Dedifferentiated amniotic fluid mesenchymal stem cell (primary cell): ENCODE data around the gene SPTLC3.

ENCODE experiments used
- DNase-seq: peaks from one replicate; pipeline ENCODE4 v3.0.0-alpha.2; 2016; ENCODE audit errors: extremely low spot score

Gene SPTLC3

GRCh38 chr20:13186043-13186774 lies 177.4 kb downstream of the SPTLC3 start:
- DNase-seq, result no peak

DNA sequence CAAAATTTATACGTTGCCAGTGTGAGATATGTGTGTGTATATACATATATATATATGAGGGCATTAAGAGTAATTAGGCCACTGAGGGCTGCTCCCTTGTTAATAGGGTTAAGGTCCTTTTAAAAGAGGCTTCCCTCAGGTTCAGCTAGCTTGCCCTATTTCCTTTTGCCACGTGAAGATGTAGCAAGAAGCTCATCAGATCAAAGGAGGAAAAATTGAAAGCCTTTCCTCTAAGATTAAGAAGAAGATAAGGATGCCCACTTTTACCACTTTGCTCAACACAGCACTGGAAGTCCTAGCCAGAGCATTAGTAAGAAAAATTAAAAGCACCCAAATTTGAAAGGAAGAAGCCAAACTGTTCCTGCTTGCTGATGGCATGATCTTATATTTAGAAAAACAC lies 179.1 kb downstream of the SPTLC3 start:
- DNase-seq, result no peak

DNA sequence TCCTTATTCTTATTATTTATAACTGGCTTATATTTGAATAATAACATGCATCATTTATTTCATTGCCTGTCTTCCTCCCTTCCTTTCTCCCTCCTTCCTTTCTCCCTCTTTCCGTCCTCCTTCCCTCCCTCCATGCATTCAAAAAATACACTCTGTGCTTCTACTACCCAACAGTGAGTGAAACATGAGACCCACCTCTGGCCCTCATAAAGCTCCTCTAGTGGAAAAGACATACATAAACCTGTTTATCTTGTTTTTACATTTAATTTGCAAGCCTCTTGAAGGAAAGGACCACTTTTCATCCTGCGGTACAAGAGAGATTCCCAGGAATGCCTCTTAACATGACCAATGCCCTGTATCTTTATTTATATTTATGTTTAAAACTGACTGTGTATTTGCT lies 190.5 kb downstream of the SPTLC3 start:
- no peak for DNase-seq

GRCh38 chr20:13200767-13201500 lies 192.2 kb downstream of the SPTLC3 start:
- no peak for DNase-seq

GRCh38 chr20:13202565-13202964 lies 193.8 kb downstream of the SPTLC3 start:
- DNase-seq, result no peak

- no peak for DNase-seq
Measured at GRCh38 chr20:13205425-13205824, 196.7 kb downstream of the SPTLC3 start.

GRCh38 chr20:13205848-13206434 lies 197.2 kb downstream of the SPTLC3 start:
- DNase-seq, result no peak

GRCh38 chr20:13207016-13207415 lies 198.2 kb downstream of the SPTLC3 start:
- DNase-seq, result no peak

- DNase-seq, result no peak
Measured at GRCh38 chr20:13211956-13212618, 203.3 kb downstream of the SPTLC3 start.

GRCh38 chr20:13212750-13213149 lies 204.0 kb downstream of the SPTLC3 start:
- DNase-seq, result no peak

DNA sequence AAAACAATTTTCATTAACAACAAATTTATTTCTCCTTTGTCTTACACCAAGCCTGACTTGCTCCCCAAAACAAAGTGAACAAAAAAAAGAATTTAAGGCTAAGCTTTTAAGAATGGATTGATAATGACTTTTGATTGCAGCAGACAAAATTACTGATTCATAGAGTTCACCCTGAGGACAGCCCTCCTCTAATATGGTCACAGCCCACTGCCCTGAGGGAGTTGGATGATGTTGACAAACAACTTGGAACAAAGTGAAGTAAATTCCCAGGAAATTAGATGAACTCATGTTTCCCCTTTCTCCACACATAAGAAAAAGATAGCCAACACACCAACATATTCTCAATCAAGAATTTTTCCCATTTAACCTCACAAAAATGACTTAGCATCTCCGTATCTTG lies 204.6 kb downstream of the SPTLC3 start:
- DNase-seq, result no peak

- DNase-seq, result no peak
Measured at GRCh38 chr20:13216533-13216932, 207.8 kb downstream of the SPTLC3 start.
